Suprapubic skin (tissue), 3 donors: ENCODE data around the gene SBSN.

ENCODE experiments used
- CTCF ChIP-seq, 2 donors: fragments of 200-600 bp in 1 of 2; fragments of 450-650 bp in 1 of 2; sonication (generic) in 1 of 2; IDR thresholded peaks; one replicate each; pipeline ENCODE4 v1.5.1; 2016 to 2019; ENCODE audit warnings: antibody characterized with exemption in 2 of 2, mild to moderate bottlenecking in 1 of 2, moderate library complexity in 1 of 2
- POLR2A ChIP-seq, 2 donors: fragments of 450-650 bp; IDR thresholded peaks; one replicate each; pipeline ENCODE4 v1.6.1; 2017; ENCODE audit warnings: antibody characterized with exemption in 2 of 2, mild to moderate bottlenecking in 2 of 2, moderate library complexity in 2 of 2

- TF ChIP-seq CTCF (IDR thresholded peaks at IDR 0.05) (no peak), POLR2A (IDR thresholded peaks at IDR 0.05) (no peak)
Measured at GRCh38 chr19:35521124-35521743, 6.9 kb downstream of the SBSN start.
